Left ventricle myocardium inferior (tissue), 1 donor: ENCODE data around the gene CDH22. TPM values are rescaled to one million over a fixed set of nuclear protein-coding genes. Genes with fewer than 3 reads are reported as not detected.

Source experiments
- DNase-seq: peaks from one replicate; pipeline ENCODE4 v3.0.0-alpha.2; 2020
- H3K27ac ChIP-seq: fragments of 200-600 bp; replicated peaks from 2 replicates; pipeline ENCODE4 v1.8.0; 2021
- H3K27me3 ChIP-seq: fragments of 200-600 bp; 2 replicates; pipeline ENCODE4 v1.8.0; 2021; ENCODE audit warnings: low read depth
- H3K36me3 ChIP-seq: fragments of 200-600 bp; 2 replicates; pipeline ENCODE4 v1.8.0; 2021
- H3K4me1 ChIP-seq: fragments of 200-600 bp; 2 replicates; pipeline ENCODE4 v1.8.0; 2021
- H3K4me3 ChIP-seq: fragments of 200-600 bp; 2 replicates; pipeline ENCODE4 v1.8.0; 2021; ENCODE audit warnings: mild to moderate bottlenecking, moderate library complexity
- H3K9me3 ChIP-seq: fragments of 200-600 bp; replicated peaks from 2 replicates; pipeline ENCODE4 v1.8.0; 2021
- intact Hi-C: fragments of 100-400 bp; cut with micrococcal nuclease; formaldehyde crosslinking; loops from one replicate; pipeline ENCODE4 v1.11.0; 2022
- total RNA-seq: library from RNA; stranded (reverse); fragmentation: NEBNext Ultra II Directional; extraction: Animal tissue kit (Norgen Biotek cat#: 25700); gene quantifications from one replicate; pipeline ENCODE4 v1.2.1, GENCODE V29; 2021
- TF ChIP-seq, protein P1 (sequence below): fragments of 200-600 bp; IDR thresholded peaks from 2 replicates; pipeline ENCODE4 v1.8.0; 2021; ENCODE audit warnings: antibody characterized with exemption, mild to moderate bottlenecking, borderline replicate concordance
- donor health status: DM: no; HTN: yes; CAD: no; lungs with severe emphysema.

The CDH22 gene
- total RNA-seq, 1 donor from 2014 or later = 2.3 TPM

GRCh38 chr20:46289432-46289831 lies 18.9 kb downstream of the CDH22 start:
- no peaks in the 10 kb centered on the region for H3K4me1 ChIP-seq
- H3K4me3 ChIP-seq = no peak overlapping the region
- TF ChIP-seq, protein P1, sequence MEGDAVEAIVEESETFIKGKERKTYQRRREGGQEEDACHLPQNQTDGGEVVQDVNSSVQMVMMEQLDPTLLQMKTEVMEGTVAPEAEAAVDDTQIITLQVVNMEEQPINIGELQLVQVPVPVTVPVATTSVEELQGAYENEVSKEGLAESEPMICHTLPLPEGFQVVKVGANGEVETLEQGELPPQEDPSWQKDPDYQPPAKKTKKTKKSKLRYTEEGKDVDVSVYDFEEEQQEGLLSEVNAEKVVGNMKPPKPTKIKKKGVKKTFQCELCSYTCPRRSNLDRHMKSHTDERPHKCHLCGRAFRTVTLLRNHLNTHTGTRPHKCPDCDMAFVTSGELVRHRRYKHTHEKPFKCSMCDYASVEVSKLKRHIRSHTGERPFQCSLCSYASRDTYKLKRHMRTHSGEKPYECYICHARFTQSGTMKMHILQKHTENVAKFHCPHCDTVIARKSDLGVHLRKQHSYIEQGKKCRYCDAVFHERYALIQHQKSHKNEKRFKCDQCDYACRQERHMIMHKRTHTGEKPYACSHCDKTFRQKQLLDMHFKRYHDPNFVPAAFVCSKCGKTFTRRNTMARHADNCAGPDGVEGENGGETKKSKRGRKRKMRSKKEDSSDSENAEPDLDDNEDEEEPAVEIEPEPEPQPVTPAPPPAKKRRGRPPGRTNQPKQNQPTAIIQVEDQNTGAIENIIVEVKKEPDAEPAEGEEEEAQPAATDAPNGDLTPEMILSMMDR = no peak
- H3K36me3 ChIP-seq = no peaks in the 10 kb centered on the region
- no peak for DNase-seq
- peaks cover 87% of the 10 kb centered on the region for H3K27me3 ChIP-seq
- intact Hi-C loops = no loop called here
- H3K9me3 ChIP-seq = no peaks in the 10 kb centered on the region
- no peak overlapping the region for H3K27ac ChIP-seq

DNA sequence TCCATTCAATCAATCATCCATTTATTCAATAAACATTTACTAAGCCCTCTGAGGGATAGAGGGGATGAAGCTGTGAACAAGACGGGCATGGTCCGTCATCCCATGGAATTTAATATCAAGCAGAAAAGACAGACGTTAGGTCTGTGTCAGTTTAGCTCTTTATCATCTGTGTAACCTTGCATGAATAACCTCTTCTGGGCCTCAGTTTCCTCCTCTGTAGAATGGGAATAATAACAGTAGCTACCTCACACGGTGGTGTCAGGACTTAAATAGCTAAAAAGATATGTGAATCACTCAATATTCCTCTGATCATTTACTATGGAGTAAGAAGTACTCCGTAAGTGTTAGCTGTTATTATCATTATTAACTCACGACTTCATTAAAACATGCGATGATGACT lies 21.3 kb downstream of the CDH22 start:
- Histone ChIP-seq H3K36me3 (no peaks in the 10 kb centered on the region), H3K9me3 (no peaks in the 10 kb centered on the region), H3K27me3 (peaks cover 90% of the 10 kb centered on the region), H3K4me1 (no peaks in the 10 kb centered on the region), H3K4me3 (no peak overlapping the region), H3K27ac (no peak overlapping the region)
- intact Hi-C loops = no loop called here
- TF ChIP-seq, protein P1 = no peak
- DNase-seq = no peak

GRCh38 chr20:46286382-46286781 lies 21.9 kb downstream of the CDH22 start:
- H3K4me1 ChIP-seq = no peaks in the 10 kb centered on the region
- no peak for DNase-seq
- no peak overlapping the region for H3K4me3 ChIP-seq
- no peaks in the 10 kb centered on the region for H3K9me3 ChIP-seq
- H3K27me3 ChIP-seq = peaks cover 90% of the 10 kb centered on the region
- intact Hi-C loops = no loop called here
- TF ChIP-seq, protein P1 = no peak
- H3K36me3 ChIP-seq = no peaks in the 10 kb centered on the region
- no peak overlapping the region for H3K27ac ChIP-seq

- intact Hi-C loops = no loop called here
- Histone ChIP-seq H3K9me3 (no peaks in the 10 kb centered on the region), H3K4me1 (no peaks in the 10 kb centered on the region), H3K27ac (no peak overlapping the region), H3K27me3 (peaks cover 90% of the 10 kb centered on the region), H3K36me3 (no peaks in the 10 kb centered on the region), H3K4me3 (no peak overlapping the region)
- TF ChIP-seq, protein P1 = no peak
- no peak for DNase-seq
Measured at GRCh38 chr20:46285740-46286139, 22.6 kb downstream of the CDH22 start.

DNA sequence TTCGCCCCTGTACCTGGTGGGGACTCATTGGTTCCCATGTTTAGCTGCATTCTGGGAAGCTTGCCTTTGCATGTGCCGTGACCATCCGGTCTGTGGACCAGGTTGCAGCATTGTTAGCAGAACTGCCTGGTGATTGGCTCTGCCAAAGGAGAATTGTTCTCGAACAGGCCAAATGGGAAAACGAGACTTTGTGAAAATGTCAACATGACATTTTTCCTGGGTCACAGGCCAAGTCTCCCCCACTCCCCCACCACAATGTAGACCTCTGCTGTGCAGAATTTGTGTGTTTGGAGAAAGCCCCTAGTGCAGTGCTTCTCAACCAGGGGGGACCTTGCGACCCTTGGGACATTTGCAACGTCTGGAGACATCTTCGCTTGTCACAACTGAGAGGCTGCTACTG lies 23.2 kb downstream of the CDH22 start:
- no peaks in the 10 kb centered on the region for H3K9me3 ChIP-seq
- H3K4me1 ChIP-seq = no peaks in the 10 kb centered on the region
- no peak overlapping the region for H3K27ac ChIP-seq
- TF ChIP-seq, protein P1 = no peak
- no peak overlapping the region for H3K4me3 ChIP-seq
- no peak for DNase-seq
- peaks cover 90% of the 10 kb centered on the region for H3K27me3 ChIP-seq
- intact Hi-C loops = no loop called here
- no peaks in the 10 kb centered on the region for H3K36me3 ChIP-seq

DNA sequence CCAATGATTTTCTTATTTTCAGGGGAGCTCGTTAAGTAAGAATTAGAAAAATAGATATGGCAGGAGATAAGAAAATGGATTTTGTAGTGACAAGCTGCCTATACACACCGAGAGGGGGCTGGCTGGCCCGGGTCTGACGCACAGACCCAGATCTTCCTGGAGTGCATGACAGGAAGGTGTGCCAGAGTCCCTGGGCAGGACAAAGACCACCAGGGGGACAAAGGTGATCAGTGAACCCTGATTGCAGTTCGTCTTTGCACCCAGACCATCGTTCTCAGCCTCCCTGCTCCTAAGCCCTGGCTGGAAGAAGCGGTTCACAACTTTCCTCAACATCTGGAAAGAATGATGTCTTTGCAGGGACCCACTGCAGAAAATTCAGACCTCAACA lies 24.3 kb downstream of the CDH22 start:
- Histone ChIP-seq H3K27ac (no peak overlapping the region), H3K27me3 (peaks cover 97% of the 10 kb centered on the region), H3K9me3 (no peaks in the 10 kb centered on the region), H3K4me3 (no peak overlapping the region), H3K36me3 (no peaks in the 10 kb centered on the region), H3K4me1 (no peaks in the 10 kb centered on the region)
- intact Hi-C loops = no loop called here
- TF ChIP-seq, protein P1 = no peak
- DNase-seq = no peak
